HEK293 (cell line): ENCODE data around the gene PDPK1.

Source experiments
- HOXC10 ChIP-seq: sonication (generic); formaldehyde crosslinking; IDR thresholded peaks from 2 replicates; pipeline ENCODE4 v1.8.1; 2023; ENCODE audit warnings: mild to moderate bottlenecking, missing genetic modification reagents
- ZBTB20 ChIP-seq: fragments of 450-650 bp; formaldehyde crosslinking; IDR thresholded peaks from 2 replicates; pipeline ENCODE4 v1.5.1; 2016; ENCODE audit warnings: missing biosample characterization, missing genetic modification characterization
- ZNF558 ChIP-seq: fragments of 450-650 bp; formaldehyde crosslinking; IDR thresholded peaks from 2 replicates; pipeline ENCODE4 v1.5.1; 2016; ENCODE audit warnings: missing biosample characterization, missing genetic modification characterization

DNA sequence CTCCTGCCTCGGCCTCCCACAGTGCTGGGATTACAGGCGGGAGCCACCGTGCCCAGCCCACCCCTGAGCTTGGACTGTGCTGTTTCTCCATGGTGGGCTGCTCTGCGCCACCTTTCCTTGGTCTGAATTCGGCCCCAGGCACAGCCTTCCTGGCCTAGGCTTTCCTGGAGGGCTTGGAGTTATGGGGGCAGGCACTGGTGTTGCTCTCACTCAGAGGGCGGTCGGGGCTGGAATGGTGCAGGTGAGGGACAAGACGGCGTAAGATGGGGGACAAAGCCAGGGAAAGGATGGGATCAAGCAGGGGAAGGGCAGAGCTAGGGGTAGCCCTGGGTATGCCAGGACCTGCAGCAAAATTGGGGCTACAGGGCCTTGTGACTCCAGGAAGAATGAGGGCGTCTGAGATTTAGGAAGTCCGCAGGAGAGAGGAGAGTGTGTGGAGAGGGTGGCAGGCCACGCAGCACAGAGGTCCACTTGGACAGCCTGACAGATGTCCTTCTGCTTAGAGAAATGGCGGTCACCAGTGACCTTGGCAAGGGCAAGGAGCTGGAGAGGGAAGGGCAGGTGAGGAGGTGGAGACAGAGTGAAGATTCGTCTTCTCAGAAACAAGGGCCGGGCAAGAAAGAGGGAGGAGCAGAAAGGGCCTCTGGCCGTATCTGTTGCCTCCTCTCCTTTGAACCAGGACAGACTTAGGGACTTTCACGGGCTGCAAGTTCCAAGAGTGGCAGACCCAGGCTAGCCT is 25.7 kb upstream of the PDPK1 start:
- no peak for TF ChIP-seq HOXC10 (CRISPR knock-in tag)
- TF ChIP-seq ZBTB20 (tag by site-specific recombination), result no peak
- no peak for TF ChIP-seq ZNF558
